Lower lobe of right lung (tissue), 2 donors: ENCODE data around the gene STEAP3. TPM values are rescaled to one million over a fixed set of nuclear protein-coding genes. Genes with fewer than 3 reads are reported as not detected.

Experiments
- ATAC-seq, 2 donors: fragments of 200-7000 bp; cut with Tn5 transposase; one replicate each; pipeline ENCODE4 v1.9.1; 2020 to 2022; ENCODE audit warnings: mild to moderate bottlenecking in 2 of 2, moderate library complexity in 2 of 2
- DNase-seq: peaks from one replicate; pipeline ENCODE4 v3.0.0-alpha.2; 2020
- H3K27ac ChIP-seq: fragments of 200-600 bp; one replicate; pipeline ENCODE4 v1.8.0; 2022
- H3K27me3 ChIP-seq: fragments of 200-600 bp; one replicate; pipeline ENCODE4 v1.8.0; 2022; ENCODE audit warnings: low read depth
- H3K36me3 ChIP-seq: fragments of 200-600 bp; one replicate; pipeline ENCODE4 v1.8.0; 2022; ENCODE audit warnings: mild to moderate bottlenecking
- H3K4me1 ChIP-seq: fragments of 200-600 bp; one replicate; pipeline ENCODE4 v1.8.0; 2022
- H3K4me3 ChIP-seq: fragments of 200-600 bp; one replicate; pipeline ENCODE4 v1.8.0; 2022; ENCODE audit warnings: mild to moderate bottlenecking
- H3K9me3 ChIP-seq: fragments of 200-600 bp; one replicate; pipeline ENCODE4 v1.8.0; 2022
- intact Hi-C: fragments of 100-400 bp; cut with DNase I; formaldehyde crosslinking; loops from one replicate; pipeline ENCODE4 v1.11.0; 2022
- total RNA-seq: library from RNA; stranded (reverse); fragmentation: NEBNext Ultra II Directional; extraction: Animal tissue kit (Norgen Biotek cat#: 25700); gene quantifications from one replicate; pipeline ENCODE4 v1.2.1, GENCODE V29; 2021
- TF ChIP-seq, protein P1 (sequence below): fragments of 200-600 bp; IDR thresholded peaks from one replicate; pipeline ENCODE4 v1.8.0; 2022; ENCODE audit warnings: antibody characterized with exemption, mild to moderate bottlenecking
- donor health status: DM: no; HTN: yes; CAD: no; lungs with severe emphysema.

STEAP3 gene
- total RNA-seq, 1 donor from 2014 or later, result 18.3 TPM

DNA sequence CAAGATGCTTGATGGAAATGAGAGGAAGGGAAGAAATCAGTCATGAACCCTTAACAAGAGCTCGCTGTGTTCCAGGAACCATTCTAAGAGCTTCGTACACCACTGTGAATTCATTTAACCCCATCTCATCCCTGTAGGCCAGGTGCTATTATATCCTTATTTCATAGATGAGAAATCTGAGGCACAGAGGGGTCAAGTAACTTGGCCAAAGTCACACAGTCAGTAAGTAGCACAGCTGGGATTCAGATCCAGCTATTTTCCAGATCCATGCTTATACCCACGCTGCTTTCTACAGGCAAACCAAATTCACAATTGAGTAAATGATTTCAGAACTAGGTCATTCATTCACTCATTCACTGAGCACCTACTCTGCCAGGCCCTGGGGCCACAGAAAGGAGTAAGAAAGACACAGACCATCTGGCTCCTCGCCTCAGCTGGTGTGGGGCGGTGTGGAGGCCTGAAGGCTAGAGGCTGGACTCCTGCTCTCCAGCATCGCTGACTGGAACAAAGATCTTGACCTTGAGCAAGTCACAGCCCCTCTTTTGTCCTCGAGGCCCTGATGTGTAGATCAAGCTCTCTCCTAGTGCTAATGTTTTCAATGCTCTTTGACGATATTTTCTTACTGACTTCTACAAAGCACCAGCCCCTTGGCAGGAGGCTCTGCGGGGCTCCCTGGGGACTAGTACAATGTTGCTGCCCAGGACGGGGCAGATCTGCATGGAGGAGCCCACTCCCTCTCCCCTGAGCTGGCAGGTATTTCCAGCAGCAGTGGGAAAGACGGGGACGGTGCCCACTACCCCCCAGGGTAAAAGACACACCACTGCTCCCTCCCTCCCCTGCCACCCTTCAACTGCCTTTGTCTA lies 26.5 kb downstream of the STEAP3 start:
- TF ChIP-seq, protein P1, sequence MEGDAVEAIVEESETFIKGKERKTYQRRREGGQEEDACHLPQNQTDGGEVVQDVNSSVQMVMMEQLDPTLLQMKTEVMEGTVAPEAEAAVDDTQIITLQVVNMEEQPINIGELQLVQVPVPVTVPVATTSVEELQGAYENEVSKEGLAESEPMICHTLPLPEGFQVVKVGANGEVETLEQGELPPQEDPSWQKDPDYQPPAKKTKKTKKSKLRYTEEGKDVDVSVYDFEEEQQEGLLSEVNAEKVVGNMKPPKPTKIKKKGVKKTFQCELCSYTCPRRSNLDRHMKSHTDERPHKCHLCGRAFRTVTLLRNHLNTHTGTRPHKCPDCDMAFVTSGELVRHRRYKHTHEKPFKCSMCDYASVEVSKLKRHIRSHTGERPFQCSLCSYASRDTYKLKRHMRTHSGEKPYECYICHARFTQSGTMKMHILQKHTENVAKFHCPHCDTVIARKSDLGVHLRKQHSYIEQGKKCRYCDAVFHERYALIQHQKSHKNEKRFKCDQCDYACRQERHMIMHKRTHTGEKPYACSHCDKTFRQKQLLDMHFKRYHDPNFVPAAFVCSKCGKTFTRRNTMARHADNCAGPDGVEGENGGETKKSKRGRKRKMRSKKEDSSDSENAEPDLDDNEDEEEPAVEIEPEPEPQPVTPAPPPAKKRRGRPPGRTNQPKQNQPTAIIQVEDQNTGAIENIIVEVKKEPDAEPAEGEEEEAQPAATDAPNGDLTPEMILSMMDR, result no peak
- ATAC-seq, result no peak
- no peak for DNase-seq
- Histone ChIP-seq H3K4me1 (no peaks in the 10 kb centered on the region), H3K4me3 (no peak overlapping the region), H3K27ac (no peak overlapping the region), H3K27me3 (no peaks in the 10 kb centered on the region), H3K36me3 (no peaks in the 10 kb centered on the region), H3K9me3 (no peaks in the 10 kb centered on the region)
- intact Hi-C loops, result no loop called here

DNA sequence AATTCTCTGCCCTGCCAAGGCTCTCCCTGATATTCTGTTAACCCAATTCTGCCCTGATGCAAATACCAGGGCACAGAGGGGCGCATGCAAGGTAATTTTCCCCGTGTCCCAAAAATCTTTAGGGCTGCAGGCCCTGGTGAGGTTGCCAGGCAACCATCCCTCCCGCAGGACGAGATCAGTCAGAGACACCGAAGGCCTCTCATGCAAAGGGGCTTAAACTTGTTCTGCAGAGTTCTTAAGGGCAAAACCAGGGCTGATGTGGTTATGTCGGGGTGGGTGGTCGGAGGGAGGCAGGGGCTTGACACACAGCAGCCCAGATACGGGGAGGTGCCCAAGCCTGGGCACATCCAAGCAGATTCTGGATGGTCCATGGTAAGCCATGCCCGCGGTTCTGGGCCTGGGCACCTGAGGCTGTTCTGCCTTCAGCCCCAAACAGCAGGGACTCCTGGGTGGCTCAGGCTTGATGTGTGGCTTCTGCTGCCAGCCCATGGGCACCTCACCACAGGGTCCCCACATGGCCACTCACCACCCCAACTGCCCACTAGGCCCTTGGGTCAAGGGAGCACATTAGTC lies 27.2 kb downstream of the STEAP3 start:
- TF ChIP-seq, protein P1, result no peak
- no peak overlapping the region for H3K27ac ChIP-seq
- H3K36me3 ChIP-seq, result no peaks in the 10 kb centered on the region
- no peak overlapping the region for H3K4me3 ChIP-seq
- no peaks in the 10 kb centered on the region for H3K4me1 ChIP-seq
- ATAC-seq, result no peak
- no peaks in the 10 kb centered on the region for H3K9me3 ChIP-seq
- intact Hi-C loops, result no loop called here
- no peak for DNase-seq
- no peaks in the 10 kb centered on the region for H3K27me3 ChIP-seq

DNA sequence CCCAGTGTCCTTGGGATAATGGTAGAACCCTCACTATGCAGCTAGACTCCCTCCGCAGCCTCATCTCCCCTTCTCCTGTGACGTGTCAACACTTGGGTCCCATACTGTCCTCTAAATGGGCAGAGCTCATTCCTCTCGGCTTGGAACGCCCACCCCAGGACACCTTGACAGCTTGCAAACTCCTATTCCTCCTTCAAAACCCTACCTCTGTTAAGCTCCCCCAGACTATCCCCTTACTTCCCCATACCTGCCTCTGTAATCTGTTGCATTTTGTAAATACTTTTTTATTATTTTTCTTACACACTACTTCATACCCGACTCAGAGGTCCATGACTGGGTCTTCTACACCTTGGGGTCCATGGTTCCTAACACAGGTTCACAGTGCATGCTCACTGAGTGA lies 28.0 kb downstream of the STEAP3 start:
- ATAC-seq (no peak), DNase-seq (no peak)
- TF ChIP-seq, protein P1, result no peak
- Histone ChIP-seq H3K4me1 (no peaks in the 10 kb centered on the region), H3K9me3 (no peaks in the 10 kb centered on the region), H3K27ac (no peak overlapping the region), H3K4me3 (no peak overlapping the region), H3K36me3 (no peaks in the 10 kb centered on the region), H3K27me3 (no peaks in the 10 kb centered on the region)
- intact Hi-C loops, result no loop called here

DNA sequence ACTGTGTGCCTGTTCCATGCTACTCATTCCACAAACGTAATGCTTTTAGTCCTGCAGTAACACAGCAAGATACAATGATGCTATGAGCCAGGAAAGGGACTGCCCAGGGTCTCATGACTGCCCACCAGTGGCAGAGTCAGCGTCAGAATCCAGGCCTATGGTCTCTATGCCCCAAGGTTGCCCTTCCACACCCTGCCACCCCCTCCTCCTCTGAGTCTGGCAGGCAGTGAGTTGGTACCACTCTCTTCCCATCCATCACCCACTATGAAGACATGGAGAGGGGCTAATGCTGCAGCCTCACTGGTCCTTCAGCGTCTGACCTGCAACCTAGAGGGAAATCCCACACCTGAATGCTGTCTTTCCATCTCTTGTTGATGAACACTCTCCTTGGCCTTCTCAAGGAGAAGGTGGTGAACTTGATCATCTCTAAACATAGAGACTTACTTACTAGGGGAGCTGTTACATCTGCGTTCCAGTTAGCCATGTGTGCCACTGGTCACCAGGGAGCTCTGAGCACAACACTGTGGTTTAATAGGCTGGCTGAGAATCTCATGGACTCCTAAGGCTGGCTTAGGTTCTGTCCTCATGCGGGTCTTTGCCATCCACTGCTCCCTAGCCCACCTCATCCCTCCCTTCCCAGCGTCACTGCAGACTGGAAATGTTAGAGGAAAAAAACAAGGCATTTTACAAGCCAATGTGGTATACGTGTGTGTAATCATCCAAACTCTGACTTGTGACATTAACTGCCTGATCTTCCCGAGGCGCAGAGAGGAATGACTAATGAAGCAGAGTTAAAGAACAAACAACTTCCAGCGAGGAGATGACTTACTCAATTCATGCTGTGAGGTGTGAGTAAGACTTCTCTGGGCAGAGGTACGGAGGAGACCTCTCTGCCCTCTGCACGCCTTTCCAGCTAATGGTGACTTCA lies 28.8 kb downstream of the STEAP3 start:
- H3K9me3 ChIP-seq, result no peaks in the 10 kb centered on the region
- ATAC-seq (no peak), DNase-seq (no peak)
- H3K27me3 ChIP-seq, result no peaks in the 10 kb centered on the region
- TF ChIP-seq, protein P1, result no peak
- H3K36me3 ChIP-seq, result no peaks in the 10 kb centered on the region
- no peaks in the 10 kb centered on the region for H3K4me1 ChIP-seq
- H3K4me3 ChIP-seq, result no peak overlapping the region
- no peak overlapping the region for H3K27ac ChIP-seq
- intact Hi-C loops, result no loop called here

DNA sequence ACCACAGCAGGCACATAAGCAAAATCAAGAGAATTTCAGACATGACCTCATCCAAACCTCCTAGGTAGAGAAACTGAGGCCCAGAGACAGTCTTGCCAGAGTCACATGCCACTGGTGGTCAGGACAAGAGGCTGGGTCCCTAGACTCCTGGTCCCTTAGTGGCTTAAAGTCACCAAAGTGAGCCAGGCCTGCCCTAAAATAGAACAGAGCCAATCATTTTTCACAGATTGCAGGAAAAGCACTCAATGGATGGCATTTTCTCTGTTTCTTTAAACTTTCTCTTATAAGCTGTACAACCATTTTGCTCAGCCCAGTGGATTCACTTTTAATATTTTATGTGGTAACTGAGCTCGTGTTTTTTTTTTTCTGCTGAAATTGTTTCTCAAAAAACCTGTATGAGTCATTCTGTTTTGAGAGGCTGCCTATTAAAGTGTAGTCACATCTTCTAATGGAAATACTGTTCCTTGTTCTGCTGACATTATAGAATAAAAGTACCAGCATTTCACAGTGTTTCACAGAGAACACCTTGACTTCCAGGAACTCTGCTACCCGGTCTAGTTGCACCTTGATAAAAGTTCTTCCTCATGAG lies 29.6 kb downstream of the STEAP3 start:
- Histone ChIP-seq H3K4me3 (no peak overlapping the region), H3K4me1 (no peaks in the 10 kb centered on the region), H3K27me3 (no peaks in the 10 kb centered on the region), H3K36me3 (no peaks in the 10 kb centered on the region), H3K9me3 (no peaks in the 10 kb centered on the region), H3K27ac (no peak overlapping the region)
- intact Hi-C loops, result no loop called here
- ATAC-seq (no peak), DNase-seq (no peak)
- TF ChIP-seq, protein P1, result no peak
